Measurements from ENCODE around the gene EYS. TPM values are rescaled to one million over a fixed set of nuclear protein-coding genes. Genes with fewer than 3 reads are reported as not detected.

The EYS gene
- total RNA-seq, 4 donors from 2014 or later, result 0.12 to 1.4 (median 0.22) TPM

DNA sequence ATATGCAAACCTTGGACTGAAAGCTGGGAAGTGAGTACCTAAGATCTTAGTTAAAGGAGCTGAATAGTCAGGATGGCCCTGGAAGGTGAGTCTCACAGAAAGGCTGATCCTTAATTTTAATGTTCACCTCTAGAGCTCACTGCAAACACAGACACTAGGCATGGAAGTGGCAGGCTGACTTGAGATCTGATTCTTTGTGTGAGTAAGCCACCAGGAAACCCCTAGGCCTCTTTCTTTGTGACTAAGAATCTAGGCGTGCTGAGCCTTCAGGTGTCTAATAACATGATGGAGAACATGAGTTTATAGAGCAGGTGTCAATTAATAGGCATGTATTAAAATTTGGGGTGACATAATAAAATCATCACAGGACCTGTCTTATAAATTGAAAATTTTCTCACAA, 642.2 kb downstream of the EYS start:
- no peak for ATAC-seq (ENCODE audit: low FRiP score)
- no peak for DNase-seq (ENCODE audit: low spot score)
- TF ChIP-seq, protein P1, sequence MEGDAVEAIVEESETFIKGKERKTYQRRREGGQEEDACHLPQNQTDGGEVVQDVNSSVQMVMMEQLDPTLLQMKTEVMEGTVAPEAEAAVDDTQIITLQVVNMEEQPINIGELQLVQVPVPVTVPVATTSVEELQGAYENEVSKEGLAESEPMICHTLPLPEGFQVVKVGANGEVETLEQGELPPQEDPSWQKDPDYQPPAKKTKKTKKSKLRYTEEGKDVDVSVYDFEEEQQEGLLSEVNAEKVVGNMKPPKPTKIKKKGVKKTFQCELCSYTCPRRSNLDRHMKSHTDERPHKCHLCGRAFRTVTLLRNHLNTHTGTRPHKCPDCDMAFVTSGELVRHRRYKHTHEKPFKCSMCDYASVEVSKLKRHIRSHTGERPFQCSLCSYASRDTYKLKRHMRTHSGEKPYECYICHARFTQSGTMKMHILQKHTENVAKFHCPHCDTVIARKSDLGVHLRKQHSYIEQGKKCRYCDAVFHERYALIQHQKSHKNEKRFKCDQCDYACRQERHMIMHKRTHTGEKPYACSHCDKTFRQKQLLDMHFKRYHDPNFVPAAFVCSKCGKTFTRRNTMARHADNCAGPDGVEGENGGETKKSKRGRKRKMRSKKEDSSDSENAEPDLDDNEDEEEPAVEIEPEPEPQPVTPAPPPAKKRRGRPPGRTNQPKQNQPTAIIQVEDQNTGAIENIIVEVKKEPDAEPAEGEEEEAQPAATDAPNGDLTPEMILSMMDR (IDR thresholded peaks at IDR 0.05), result no peak

DNA sequence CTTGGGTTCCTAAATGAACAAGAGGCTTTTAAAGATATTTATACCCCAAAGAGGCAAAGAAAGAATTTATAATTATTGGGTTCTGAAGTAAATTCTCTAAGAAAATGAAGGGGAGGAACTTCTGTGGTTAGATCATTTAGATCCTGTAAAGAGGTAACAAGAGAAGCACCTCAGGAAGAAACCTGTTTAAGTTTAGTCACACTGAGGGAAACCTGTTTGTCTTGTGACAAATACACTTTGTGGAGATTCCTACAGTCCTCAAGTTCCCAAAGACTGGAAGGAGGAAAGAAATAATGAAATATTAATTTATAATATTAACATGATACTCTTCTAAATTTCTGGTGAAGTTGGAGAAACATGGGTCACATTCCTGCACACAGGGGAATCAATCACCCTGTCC, 647.5 kb downstream of the EYS start:
- TF ChIP-seq, protein P1 (IDR thresholded peaks at IDR 0.05), result no peak
- ATAC-seq (ENCODE audit: low FRiP score) (no peak), DNase-seq (ENCODE audit: low spot score) (no peak)

DNA sequence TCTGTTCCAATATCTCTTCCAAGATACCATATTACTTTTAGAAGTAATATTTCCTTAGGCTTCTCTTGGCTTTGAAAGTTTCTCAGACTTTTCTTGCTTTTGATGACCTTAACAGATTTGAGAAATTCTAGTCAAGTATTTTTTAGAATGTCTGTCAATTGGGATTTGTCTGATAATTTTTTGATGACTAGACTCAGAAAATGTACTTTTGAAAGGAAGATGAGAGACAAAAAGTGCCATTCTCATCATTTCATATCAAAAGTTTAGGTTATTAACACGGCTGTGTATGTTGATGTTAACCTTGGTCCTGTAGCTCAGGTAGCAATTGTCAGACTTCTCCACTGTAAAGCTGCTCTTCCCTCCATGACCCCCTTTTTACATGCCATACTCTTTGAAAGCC, 651.5 kb downstream of the EYS start:
- ATAC-seq (ENCODE audit: low FRiP score), result no peak

DNA sequence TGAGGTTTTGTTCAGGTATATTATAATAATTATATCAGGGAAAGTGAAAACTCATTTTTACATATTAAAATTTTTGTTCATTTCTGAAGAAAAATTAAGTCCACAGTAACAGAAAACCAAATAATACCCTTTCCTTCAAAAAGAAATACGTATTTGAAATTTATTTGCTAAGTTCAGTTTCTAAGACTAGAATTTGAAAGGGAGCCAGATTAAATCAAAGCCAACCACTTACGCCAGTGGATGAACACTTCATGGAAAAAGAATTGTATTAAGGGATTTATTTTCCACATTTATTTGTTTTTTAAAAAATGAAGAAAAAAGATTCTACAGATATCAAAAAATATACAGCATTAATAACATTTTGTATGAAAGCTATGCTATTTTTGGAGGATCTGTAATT, 654.4 kb downstream of the EYS start:
- no peak for ATAC-seq (ENCODE audit: low FRiP score)
- TF ChIP-seq, protein P1 (IDR thresholded peaks at IDR 0.05), result no peak

More for the DNA sequence above, 651.5 kb downstream of the EYS start:
- TF ChIP-seq, protein P1 (IDR thresholded peaks at IDR 0.05), result no peak
- no peak for DNase-seq (ENCODE audit: low spot score)

DNA sequence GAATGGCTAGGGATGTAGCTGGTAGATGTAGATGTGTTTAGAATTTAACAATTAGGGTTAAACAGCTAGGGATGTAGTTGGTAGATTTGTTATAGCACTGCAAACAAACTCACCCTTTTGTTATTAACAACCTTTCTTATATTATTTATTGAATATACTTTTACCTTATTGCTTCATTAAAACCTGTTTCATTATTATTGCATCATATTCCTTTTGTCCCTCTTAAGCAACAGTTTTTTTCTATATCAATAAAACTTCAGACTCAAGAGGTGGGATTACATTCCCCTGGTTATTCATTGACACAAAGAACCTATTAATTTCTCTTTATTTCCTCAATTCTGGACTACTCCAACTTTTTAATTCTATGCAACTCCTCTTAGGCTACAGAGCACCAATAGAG, 661.2 kb downstream of the EYS start:
- no peak for DNase-seq (ENCODE audit: low spot score)
- TF ChIP-seq, protein P1 (IDR thresholded peaks at IDR 0.05), result no peak
- no peak for ATAC-seq (ENCODE audit: low FRiP score)

More for the DNA sequence above, 654.4 kb downstream of the EYS start:
- DNase-seq (ENCODE audit: low spot score), result no peak

DNA sequence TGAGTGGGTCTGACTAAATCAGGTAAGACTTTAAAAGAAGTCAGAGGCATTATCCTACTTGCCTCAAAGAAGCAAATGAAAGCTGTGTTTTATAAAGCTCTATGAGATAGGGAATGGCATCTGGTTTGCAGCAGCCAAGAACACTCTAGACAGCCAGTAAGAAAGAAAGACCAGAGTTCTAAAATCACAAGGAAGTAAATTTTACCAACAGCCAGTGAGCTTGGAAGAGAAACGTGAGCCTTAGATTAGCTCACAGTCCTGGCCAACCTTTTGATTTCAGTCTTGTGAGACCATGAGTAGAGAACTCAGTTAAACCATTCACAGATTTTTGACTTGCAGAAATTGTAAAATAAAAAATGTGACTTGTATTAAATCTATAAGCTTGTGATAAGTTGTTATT, 693.0 kb downstream of the EYS start:
- no peak for DNase-seq (ENCODE audit: low spot score)
- TF ChIP-seq, protein P1 (IDR thresholded peaks at IDR 0.05), result no peak
- ATAC-seq (ENCODE audit: low FRiP score), result no peak

DNA sequence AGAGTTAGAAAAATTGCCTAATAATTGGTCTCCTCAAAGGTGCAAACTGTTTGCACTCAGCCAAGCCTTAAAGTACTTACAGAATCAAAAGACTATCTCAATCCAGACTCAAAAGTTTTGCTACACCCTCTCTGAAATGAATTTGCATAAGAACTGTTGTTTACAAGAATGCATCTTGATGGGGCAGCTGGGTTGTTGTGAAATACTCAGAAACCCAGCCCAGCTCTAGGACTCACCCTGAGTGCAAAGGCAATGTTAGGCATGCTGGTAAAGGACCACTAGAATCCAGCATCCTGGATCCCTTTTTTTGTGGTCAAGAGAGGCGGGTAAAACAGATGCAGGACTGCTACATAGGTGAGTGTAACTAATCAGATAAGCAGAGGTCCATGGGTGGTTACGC, 700.2 kb downstream of the EYS start:
- ATAC-seq (ENCODE audit: low FRiP score), result no peak
- no peak for DNase-seq (ENCODE audit: low spot score)

More for the DNA sequence above, 700.2 kb downstream of the EYS start:
- TF ChIP-seq, protein P1 (IDR thresholded peaks at IDR 0.05), result no peak

Data from omental fat pad (tissue), 4 donors.